GM12878 (cell line): ENCODE data around the gene DST. TPM values are rescaled to one million over a fixed set of nuclear protein-coding genes. Genes with fewer than 3 reads are reported as not detected.

Experiments
- ATAC-seq: fragments of 200-7000 bp; cut with Tn5 transposase; 3 replicates; pipeline ENCODE4 v1.9.1; 2020; ENCODE audit warnings: mild to moderate bottlenecking, moderate library complexity
- BruUV-seq: library from RNA; stranded (reverse); fragments of 400-500 nt; replicated peaks from 2 replicates; lab custom pipeline; 2021; lab: Mats Ljungman, UMichigan
- CTCF ChIA-PET: fragments of 300-600 bp; sonication (Branson Sonifier 250); formaldehyde crosslinking; extraction: SDS; loops from one replicate; lab custom pipeline; 2021; ENCODE audit warnings: inconsistent platforms; lab: Yijun Ruan, JAX
- POLR2A ChIA-PET: fragments of 350-600 bp; formaldehyde crosslinking; extraction: SDS; loops from one replicate; lab custom pipeline; 2021; ENCODE audit warnings: inconsistent platforms; lab: Charles Lee
- RAD21 ChIA-PET: fragments of 300-600 bp; sonication (Branson Sonifier 250); formaldehyde crosslinking; loops from one replicate; lab custom pipeline; 2023; ENCODE audit warnings: antibody characterized with exemption; ENCODE audit not compliant: unreplicated experiment; lab: Charles Lee
- SMC1A ChIA-PET: fragments of 300-600 bp; sonication (Branson Sonifier 250); formaldehyde crosslinking; loops from one replicate; lab custom pipeline; 2023; ENCODE audit not compliant: unreplicated experiment, uncharacterized antibody; lab: Charles Lee
- DNase-seq: peaks from one replicate; pipeline ENCODE4 v3.0.0-alpha.2; 2011; ENCODE audit warnings: low read depth, low spot score
- FAIRE-seq: peaks from 3 replicates; lab custom pipeline; 2011; peaks lifted over from hg19 to GRCh38; lab: Jason Lieb, UNC
- H2AFZ ChIP-seq: 2 replicates; pipeline ENCODE4 v1.6.0; 2011; ENCODE audit warnings: low read depth, low read length, control low read depth; ENCODE audit not compliant: control insufficient read depth
- H3K27ac ChIP-seq: 2 replicates; pipeline ENCODE4 v1.5.1; 2011; ENCODE audit warnings: control low read depth; ENCODE audit not compliant: control insufficient read depth, insufficient read depth
- H3K27me3 ChIP-seq, 2 experiments: replicated peaks in 1 of 2; 2 replicates each; pipeline versions ENCODE4 v1.6.0 to v1.6.1; 2011; ENCODE audit warnings: low read length in 1 of 2; ENCODE audit not compliant: control insufficient read depth in 2 of 2, insufficient read depth in 2 of 2
- H3K36me3 ChIP-seq, 2 experiments: 2 replicates each; pipeline ENCODE4 v1.5.1; 2011; ENCODE audit warnings: low read length in 1 of 2; ENCODE audit not compliant: control insufficient read depth in 2 of 2, insufficient read depth in 2 of 2
- H3K4me1 ChIP-seq: 2 replicates; pipeline ENCODE4 v1.6.1; 2011; ENCODE audit warnings: mild to moderate bottlenecking, low read length, moderate library complexity, mixed read lengths; ENCODE audit not compliant: control insufficient read depth, insufficient read depth
- H3K4me2 ChIP-seq: 2 replicates; pipeline ENCODE4 v1.6.0; 2011; ENCODE audit warnings: control low read depth; ENCODE audit not compliant: control insufficient read depth, insufficient read depth
- H3K4me3 ChIP-seq: fragments of 200-600 bp; sonication (generic); 2 replicates; pipeline ENCODE4 v1.5.1; 2016
- H3K79me2 ChIP-seq: 2 replicates; pipeline ENCODE4 v1.6.0; 2011; ENCODE audit warnings: low read length; ENCODE audit not compliant: control insufficient read depth, insufficient read depth
- H3K9ac ChIP-seq: 2 replicates; pipeline ENCODE4 v1.8.0; 2011; ENCODE audit warnings: low read length, control low read depth, mixed read lengths; ENCODE audit not compliant: control insufficient read depth, insufficient read depth
- H3K9me3 ChIP-seq: replicated peaks from 3 replicates; pipeline ENCODE4 v1.5.1; 2011; ENCODE audit warnings: mild to moderate bottlenecking, low read length; ENCODE audit not compliant: control insufficient read depth, insufficient read depth
- H4K20me1 ChIP-seq: 2 replicates; pipeline ENCODE4 v1.6.0; 2011; ENCODE audit not compliant: control insufficient read depth, insufficient read depth
- BMI1 ChIP-seq: fragments of 450-650 bp; IDR thresholded peaks from 2 replicates; pipeline ENCODE4 v1.6.1; 2016; ENCODE audit warnings: mild to moderate bottlenecking, moderate library complexity, borderline replicate concordance
- BRCA1 ChIP-seq: IDR thresholded peaks from 2 replicates; pipeline ENCODE4 v1.6.1; 2011; ENCODE audit warnings: low read depth, low read length, improper control_type of control experiment
- CBX3 ChIP-seq: fragments of 200-600 bp; sonication (generic); IDR thresholded peaks from 2 replicates; pipeline ENCODE4 v1.6.1; 2016; ENCODE audit warnings: low read depth, borderline replicate concordance
- HDAC2 ChIP-seq: fragments of 200-600 bp; sonication (generic); IDR thresholded peaks from 2 replicates; pipeline ENCODE4 v1.6.1; 2017
- LARP7 ChIP-seq: fragments of 450-650 bp; IDR thresholded peaks from 2 replicates; pipeline ENCODE4 v1.6.1; 2017; ENCODE audit warnings: mild to moderate bottlenecking
- NFIC ChIP-seq: IDR thresholded peaks from 2 replicates; pipeline ENCODE4 v1.6.1; 2012; ENCODE audit warnings: low read depth, mild to moderate bottlenecking, inconsistent platforms, low read length, moderate library complexity
- NFXL1 ChIP-seq: fragments of 450-650 bp; IDR thresholded peaks from 2 replicates; pipeline ENCODE4 v1.6.1; 2017; ENCODE audit warnings: antibody characterized with exemption, mild to moderate bottlenecking, borderline replicate concordance
- SMARCA5 ChIP-seq: fragments of 450-650 bp; IDR thresholded peaks from 2 replicates; pipeline ENCODE4 v1.6.1; 2017; ENCODE audit warnings: mild to moderate bottlenecking
- STAT1 ChIP-seq: fragments of 450-650 bp; conservative IDR thresholded peaks from 2 replicates; pipeline ENCODE4 v1.6.1; 2014; ENCODE audit warnings: antibody characterized with exemption, mild to moderate bottlenecking
- SUZ12 ChIP-seq: fragments of 200-600 bp; sonication (generic); IDR thresholded peaks from one replicate; pipeline ENCODE4 v1.6.1; 2018; ENCODE audit warnings: antibody characterized with exemption, mild to moderate bottlenecking; ENCODE audit not compliant: unreplicated experiment
- TCF3 ChIP-seq: IDR thresholded peaks from 2 replicates; pipeline ENCODE4 v1.6.1; 2012; ENCODE audit warnings: low read depth, mild to moderate bottlenecking, low read length, borderline replicate concordance; ENCODE audit not compliant: insufficient read depth
- YBX1 ChIP-seq: fragments of 450-650 bp; IDR thresholded peaks from 2 replicates; pipeline ENCODE4 v1.6.1; 2016; ENCODE audit warnings: antibody characterized with exemption
- WGBS: methylation state at CpG from one replicate; pipeline ENCODE4 v1.1.6; 2016; ENCODE audit warnings: low lambda C conversion rate; ENCODE audit not compliant: insufficient replicate concordance, insufficient coverage; ENCODE audit errors: missing lambda C conversion rate; 5-methylcytosine and 5-hydroxymethylcytosine counted together
- in situ Hi-C: fragments of 300-500 bp; cut with MboI; formaldehyde crosslinking; loops from 9 replicates; pipeline ENCODE4 v1.14.3; 2018; ENCODE audit warnings: mixed read lengths
- intact Hi-C: fragments of 100-400 bp; cut with micrococcal nuclease; formaldehyde crosslinking; loops from one replicate; pipeline ENCODE4 v1.14.2; 2022; ENCODE audit not compliant: unreplicated experiment
- polyA plus RNA-seq, 11 experiments: library from polyadenylated mRNA; depleted of rRNA in 4 of 11; unstranded in 6 of 11; stranded (reverse) in 5 of 11; fragments of >200 nt; fragmentation: Nextera tagmentation in 4 of 11; fragmentation: Illumina TruSeq in 1 of 11; extraction: Ambion mirVana in 4 of 11; extraction: Trizol in 1 of 11; gene quantifications; 1 replicate in 1 of 11; 2 replicates in 10 of 11; pipeline versions ENCODE4 v1.2.1 to v1.2.3, GENCODE V29; 2011 to 2016; ENCODE audit warnings: inconsistent platforms in 2 of 11, missing spikeins in 2 of 11, low read depth in 1 of 11
- total RNA-seq, 4 experiments: library from RNA; depleted of rRNA in 3 of 4; stranded (reverse); fragments of >200 nt in 3 of 4; fragmentation: Illumina TruSeq in 1 of 4; extraction: Trizol in 1 of 4; gene quantifications; 2 replicates each; pipeline versions ENCODE4 v1.2.1 to v1.2.3, GENCODE V29; 2013 to 2021
- TF ChIP-seq, protein P1 (sequence below): fragments of 450-650 bp; IDR thresholded peaks from 2 replicates; pipeline ENCODE4 v1.6.1; 2014; ENCODE audit warnings: mild to moderate bottlenecking
- TF ChIP-seq, protein P2 (sequence below): IDR thresholded peaks from 2 replicates; pipeline ENCODE4 v1.6.1; 2012; ENCODE audit warnings: low read length, inconsistent platforms

DST gene
- total and polyA plus RNA-seq, 10 of the 15 experiments (the other 5 are each of a cell fraction or from before 2014, with no cell fraction given) = 32.1 to 156 (median 75.0) TPM

DNA sequence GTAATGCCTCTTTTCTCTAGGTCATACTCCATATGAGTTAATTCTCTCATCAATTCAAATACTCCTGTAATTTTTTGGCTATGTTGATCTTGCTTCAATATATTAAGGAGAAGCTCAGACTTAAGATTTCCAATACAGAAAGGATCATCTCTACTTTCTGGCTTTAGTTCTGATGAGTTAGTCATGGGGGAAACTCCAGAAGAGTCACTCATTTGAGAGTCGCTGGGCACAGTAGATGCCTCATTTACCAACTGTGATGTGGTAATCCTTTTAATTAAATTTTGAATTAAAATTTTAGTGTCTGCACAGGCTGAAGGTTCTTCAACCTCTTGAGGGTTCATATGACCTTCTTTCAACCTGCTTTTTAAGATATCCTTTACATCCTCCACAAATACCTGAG lies 38.5 kb downstream of the DST start:
- Histone ChIP-seq H3K4me3 (no peak overlapping the region), H3K4me1 (no peaks in the 10 kb centered on the region), H3K27me3 (no peaks in the 10 kb centered on the region), H3K9me3 (no peaks in the 10 kb centered on the region), H2AFZ (no peak overlapping the region), H3K4me2 (no peak overlapping the region), H3K9ac (no peak overlapping the region), H3K79me2 (no peaks in the 10 kb centered on the region; the same call in 1 of the 2 replicates), H3K36me3 (peaks cover 1 to 33% of the 10 kb centered on the region in 2 experiments; a peak in 2 of 4 replicates), H3K27ac (no peak overlapping the region), H4K20me1 (no peaks in the 10 kb centered on the region)
- SMC1A ChIA-PET = interaction anchor here (1.1 to 1.9 kb wide), 5 partner anchors 9 to 34 kb away, joined by 3 to 10 read pairs (median 5); no protein-coding TSS in a partner anchor
- ATAC-seq (no peak), FAIRE-seq (no peak), DNase-seq (no peak)
- no TSS peak for BruUV-seq
- in situ Hi-C loops (no loop called here), intact Hi-C loops (no loop called here)
- POLR2A ChIA-PET = interaction anchor here (0.6 kb wide), 1 partner anchor 207 kb away, joined by 6 read pairs; no protein-coding TSS in a partner anchor
- WGBS = 33% methylated on average over 1 of the region's 1 CpG
- RAD21 ChIA-PET = no interaction called here
- TF ChIP-seq BRCA1 (no peak), NFXL1 (no peak), HDAC2 (no peak), BMI1 (no peak), SUZ12 (no peak), LARP7 (no peak)
- CTCF ChIA-PET = interaction anchor here (1.2 to 4.2 kb wide), 4 partner anchors 9 to 95 kb away, joined by 3 to 23 read pairs (median 5); no protein-coding TSS in a partner anchor

DNA sequence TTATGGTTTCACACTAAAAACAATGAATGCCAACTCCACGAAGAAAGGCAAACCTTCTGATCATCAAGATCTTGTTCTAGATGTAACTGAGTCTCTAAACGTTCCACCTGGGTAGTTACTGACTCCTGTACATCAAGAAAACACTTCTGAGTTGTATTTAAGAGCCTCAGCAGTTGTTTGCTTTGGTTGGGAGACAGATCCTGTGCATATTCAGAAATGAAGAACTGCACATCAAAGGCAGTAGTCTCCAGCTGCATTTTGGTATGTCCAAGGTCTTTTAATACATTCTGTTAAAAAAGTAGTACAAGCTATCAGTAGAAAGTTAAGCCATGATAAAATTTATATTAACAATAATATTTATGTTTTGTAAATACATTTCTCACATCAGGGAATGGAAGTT lies 41.3 kb downstream of the DST start:
- no peak for TF ChIP-seq SMARCA5
- TF ChIP-seq, protein P1, sequence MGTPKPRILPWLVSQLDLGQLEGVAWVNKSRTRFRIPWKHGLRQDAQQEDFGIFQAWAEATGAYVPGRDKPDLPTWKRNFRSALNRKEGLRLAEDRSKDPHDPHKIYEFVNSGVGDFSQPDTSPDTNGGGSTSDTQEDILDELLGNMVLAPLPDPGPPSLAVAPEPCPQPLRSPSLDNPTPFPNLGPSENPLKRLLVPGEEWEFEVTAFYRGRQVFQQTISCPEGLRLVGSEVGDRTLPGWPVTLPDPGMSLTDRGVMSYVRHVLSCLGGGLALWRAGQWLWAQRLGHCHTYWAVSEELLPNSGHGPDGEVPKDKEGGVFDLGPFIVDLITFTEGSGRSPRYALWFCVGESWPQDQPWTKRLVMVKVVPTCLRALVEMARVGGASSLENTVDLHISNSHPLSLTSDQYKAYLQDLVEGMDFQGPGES = no peak
- TF ChIP-seq STAT1 = no peak
- TF ChIP-seq CBX3 = no peak
- TF ChIP-seq, protein P2, sequence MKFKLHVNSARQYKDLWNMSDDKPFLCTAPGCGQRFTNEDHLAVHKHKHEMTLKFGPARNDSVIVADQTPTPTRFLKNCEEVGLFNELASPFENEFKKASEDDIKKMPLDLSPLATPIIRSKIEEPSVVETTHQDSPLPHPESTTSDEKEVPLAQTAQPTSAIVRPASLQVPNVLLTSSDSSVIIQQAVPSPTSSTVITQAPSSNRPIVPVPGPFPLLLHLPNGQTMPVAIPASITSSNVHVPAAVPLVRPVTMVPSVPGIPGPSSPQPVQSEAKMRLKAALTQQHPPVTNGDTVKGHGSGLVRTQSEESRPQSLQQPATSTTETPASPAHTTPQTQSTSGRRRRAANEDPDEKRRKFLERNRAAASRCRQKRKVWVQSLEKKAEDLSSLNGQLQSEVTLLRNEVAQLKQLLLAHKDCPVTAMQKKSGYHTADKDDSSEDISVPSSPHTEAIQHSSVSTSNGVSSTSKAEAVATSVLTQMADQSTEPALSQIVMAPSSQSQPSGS = no peak
- no peak for TF ChIP-seq TCF3
- no peak for TF ChIP-seq NFIC
- TF ChIP-seq YBX1 = no peak
- no peaks in the 10 kb centered on the region for H3K27me3 ChIP-seq
- ATAC-seq (no peak), FAIRE-seq (no peak), DNase-seq (no peak)
- H3K9ac ChIP-seq = no peak overlapping the region
- no peaks in the 10 kb centered on the region for H3K4me1 ChIP-seq
- peaks cover 1 to 33% of the 10 kb centered on the region in 2 experiments; a peak in 2 of 4 replicates for H3K36me3 ChIP-seq
- POLR2A ChIA-PET = no interaction called here
- no peak overlapping the region for H3K27ac ChIP-seq
- H3K79me2 ChIP-seq = no peaks in the 10 kb centered on the region
- H4K20me1 ChIP-seq = no peaks in the 10 kb centered on the region
- SMC1A ChIA-PET = interaction anchor here (1.6 kb wide), 1 partner anchor 143 kb away, joined by 3 read pairs; no protein-coding TSS in a partner anchor
- in situ Hi-C loops (no loop called here), intact Hi-C loops (no loop called here)
- BruUV-seq = no TSS peak
- no peak overlapping the region for H2AFZ ChIP-seq
- RAD21 ChIA-PET = no interaction called here
- CTCF ChIA-PET = no interaction called here
- H3K4me3 ChIP-seq = no peak overlapping the region
- no peak overlapping the region for H3K4me2 ChIP-seq
- WGBS = 0% methylated on average over 2 of the region's 2 CpGs
- no peaks in the 10 kb centered on the region for H3K9me3 ChIP-seq
